ENCODE results near the gene SLIT2. TPM values are rescaled to one million over a fixed set of nuclear protein-coding genes. Genes with fewer than 3 reads are reported as not detected.

The SLIT2 gene
- total RNA-seq, 4 donors from 2014 or later = 0.97 to 4.2 (median 3.8) TPM

DNA sequence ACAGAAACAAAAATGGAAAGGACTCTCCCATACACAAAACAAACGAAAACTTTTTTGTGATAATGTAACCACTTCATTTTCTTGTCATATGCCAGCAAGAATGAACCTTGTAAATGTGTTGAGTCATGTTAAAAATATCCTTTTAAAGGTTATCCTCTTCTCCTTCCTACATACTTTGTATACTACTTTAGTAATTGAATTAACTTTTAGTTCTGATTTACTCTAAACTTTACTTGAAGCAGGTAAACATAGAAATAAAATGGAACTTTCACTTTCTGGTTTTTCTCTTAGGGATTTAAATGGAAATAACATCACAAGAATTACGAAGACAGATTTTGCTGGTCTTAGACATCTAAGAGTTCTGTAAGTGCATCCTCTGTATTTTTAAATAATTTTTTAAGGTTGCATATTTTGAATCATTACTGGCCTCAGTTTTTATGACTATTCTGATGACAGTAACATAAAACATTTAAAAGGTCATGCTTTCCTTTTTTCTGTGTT lies 4.7 kb downstream of the SLIT2 start:
- TF ChIP-seq, protein P1, sequence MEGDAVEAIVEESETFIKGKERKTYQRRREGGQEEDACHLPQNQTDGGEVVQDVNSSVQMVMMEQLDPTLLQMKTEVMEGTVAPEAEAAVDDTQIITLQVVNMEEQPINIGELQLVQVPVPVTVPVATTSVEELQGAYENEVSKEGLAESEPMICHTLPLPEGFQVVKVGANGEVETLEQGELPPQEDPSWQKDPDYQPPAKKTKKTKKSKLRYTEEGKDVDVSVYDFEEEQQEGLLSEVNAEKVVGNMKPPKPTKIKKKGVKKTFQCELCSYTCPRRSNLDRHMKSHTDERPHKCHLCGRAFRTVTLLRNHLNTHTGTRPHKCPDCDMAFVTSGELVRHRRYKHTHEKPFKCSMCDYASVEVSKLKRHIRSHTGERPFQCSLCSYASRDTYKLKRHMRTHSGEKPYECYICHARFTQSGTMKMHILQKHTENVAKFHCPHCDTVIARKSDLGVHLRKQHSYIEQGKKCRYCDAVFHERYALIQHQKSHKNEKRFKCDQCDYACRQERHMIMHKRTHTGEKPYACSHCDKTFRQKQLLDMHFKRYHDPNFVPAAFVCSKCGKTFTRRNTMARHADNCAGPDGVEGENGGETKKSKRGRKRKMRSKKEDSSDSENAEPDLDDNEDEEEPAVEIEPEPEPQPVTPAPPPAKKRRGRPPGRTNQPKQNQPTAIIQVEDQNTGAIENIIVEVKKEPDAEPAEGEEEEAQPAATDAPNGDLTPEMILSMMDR (IDR thresholded peaks at IDR 0.05) = no peak
- no peak for TF ChIP-seq POLR2A (IDR thresholded peaks at IDR 0.05)
- 59 to 65% methylated on average over 2 of the region's 2 CpGs for WGBS, 2 donors
- no peak overlapping the region for H3K4me3 ChIP-seq (ENCODE audit: low read depth, poor library complexity, severe bottlenecking)
- DNase-seq (ENCODE audit: low spot score in 2 of 2) = no peak
- intact Hi-C loops (cut with DNase I; ENCODE audit: low total_unique reads) = no loop called here

DNA sequence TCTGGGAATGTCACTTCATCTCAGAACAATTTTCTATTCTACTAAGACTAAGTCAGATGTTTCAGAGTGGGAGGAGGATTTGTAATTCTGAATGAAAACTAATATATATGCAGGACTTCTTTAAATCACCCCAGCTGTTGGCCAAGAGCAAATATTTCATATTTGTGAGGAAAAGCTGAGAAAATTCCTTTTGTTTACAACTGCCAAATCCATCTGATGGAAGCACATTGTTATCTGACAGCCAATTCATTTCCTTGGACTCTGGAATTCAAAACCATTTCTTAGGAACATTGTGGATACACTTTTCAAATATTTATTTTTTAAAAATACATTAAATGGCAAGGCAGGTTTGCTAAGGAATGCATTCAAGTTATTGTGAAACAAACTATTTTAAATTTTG lies 8.0 kb downstream of the SLIT2 start:
- no peak for DNase-seq (ENCODE audit: low spot score in 2 of 2)
- no peak overlapping the region for H3K4me3 ChIP-seq (ENCODE audit: low read depth, poor library complexity, severe bottlenecking)
- intact Hi-C loops (cut with DNase I; ENCODE audit: low total_unique reads) = no loop called here
- no peak for TF ChIP-seq POLR2A (IDR thresholded peaks at IDR 0.05)
- TF ChIP-seq, protein P1 (IDR thresholded peaks at IDR 0.05) = no peak

DNA sequence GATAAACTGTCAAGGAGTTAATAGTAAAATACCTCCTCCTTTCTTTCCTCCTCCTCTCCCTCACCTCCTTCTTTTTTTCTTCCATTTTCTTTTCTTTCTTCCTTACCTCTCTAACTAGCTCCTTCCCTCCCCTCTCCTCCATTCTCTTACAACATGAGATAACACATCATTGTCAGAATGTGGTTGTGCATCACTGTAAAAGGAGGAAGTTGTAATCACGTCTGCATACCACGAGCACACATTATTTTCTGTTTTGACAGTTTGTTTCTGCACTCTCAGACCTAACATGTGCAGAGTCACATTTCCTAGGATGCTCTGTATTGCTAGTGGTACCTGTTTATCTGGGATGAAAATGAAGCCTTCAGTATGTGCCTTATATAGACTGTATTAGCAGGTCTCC lies 9.1 kb downstream of the SLIT2 start:
- intact Hi-C loops (cut with DNase I; ENCODE audit: low total_unique reads) = no loop called here
- 40 to 79% methylated on average over 2 of the region's 2 CpGs for WGBS, 2 donors

DNA sequence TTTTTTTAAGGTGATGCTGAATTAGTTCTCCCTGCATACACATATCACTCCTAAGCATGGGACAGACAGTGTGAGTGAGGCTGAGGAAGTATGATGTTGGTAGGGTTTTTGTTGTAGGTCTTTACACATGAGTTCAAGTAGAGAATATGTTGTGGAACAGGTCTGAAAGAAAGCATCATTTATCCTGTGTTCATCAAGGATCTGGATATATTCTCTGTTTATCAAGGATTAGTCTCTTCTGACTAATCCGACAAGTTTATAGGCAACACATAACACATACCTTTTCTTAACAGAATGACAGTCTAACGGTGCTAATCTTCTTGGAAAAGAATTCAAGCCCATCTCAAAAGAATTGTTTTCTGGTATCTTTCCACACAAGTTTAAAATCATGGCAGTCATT lies 10.5 kb downstream of the SLIT2 start:
- H3K4me3 ChIP-seq (ENCODE audit: low read depth, poor library complexity, severe bottlenecking) = no peak overlapping the region
- no peak for TF ChIP-seq POLR2A (IDR thresholded peaks at IDR 0.05)
- TF ChIP-seq, protein P1 (IDR thresholded peaks at IDR 0.05) = no peak
- no peak for DNase-seq (ENCODE audit: low spot score in 2 of 2)
- WGBS, 2 donors = 81 to 89% methylated on average over 2 of the region's 2 CpGs
- intact Hi-C loops (cut with DNase I; ENCODE audit: low total_unique reads) = no loop called here

More for the DNA sequence above, 9.1 kb downstream of the SLIT2 start:
- DNase-seq (ENCODE audit: low spot score in 2 of 2) = no peak
- no peak overlapping the region for H3K4me3 ChIP-seq (ENCODE audit: low read depth, poor library complexity, severe bottlenecking)
- TF ChIP-seq, protein P1 (IDR thresholded peaks at IDR 0.05) = no peak
- no peak for TF ChIP-seq POLR2A (IDR thresholded peaks at IDR 0.05)

DNA sequence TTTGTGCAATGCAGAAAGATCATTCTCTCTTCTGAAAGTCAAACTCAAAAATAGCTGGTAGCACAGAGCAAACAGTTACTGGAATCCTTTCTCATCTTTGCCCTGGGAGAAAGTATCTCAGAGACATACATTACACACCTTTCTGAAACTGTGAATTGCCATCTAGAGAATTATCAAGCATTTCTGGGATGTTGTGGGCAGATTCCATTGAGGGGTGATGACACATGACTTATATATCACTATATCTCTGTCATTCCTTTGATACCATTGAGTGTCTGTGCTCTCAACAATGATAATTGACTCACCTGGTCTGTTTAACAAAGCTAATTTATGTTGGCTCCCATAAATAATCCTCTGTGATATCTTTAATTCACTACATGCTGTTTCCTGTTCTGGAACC lies 13.0 kb downstream of the SLIT2 start:
- DNase-seq (ENCODE audit: low spot score in 2 of 2) = no peak
- intact Hi-C loops (cut with DNase I; ENCODE audit: low total_unique reads) = no loop called here
- H3K4me3 ChIP-seq (ENCODE audit: low read depth, poor library complexity, severe bottlenecking) = no peak overlapping the region
- no peak for TF ChIP-seq POLR2A (IDR thresholded peaks at IDR 0.05)

DNA sequence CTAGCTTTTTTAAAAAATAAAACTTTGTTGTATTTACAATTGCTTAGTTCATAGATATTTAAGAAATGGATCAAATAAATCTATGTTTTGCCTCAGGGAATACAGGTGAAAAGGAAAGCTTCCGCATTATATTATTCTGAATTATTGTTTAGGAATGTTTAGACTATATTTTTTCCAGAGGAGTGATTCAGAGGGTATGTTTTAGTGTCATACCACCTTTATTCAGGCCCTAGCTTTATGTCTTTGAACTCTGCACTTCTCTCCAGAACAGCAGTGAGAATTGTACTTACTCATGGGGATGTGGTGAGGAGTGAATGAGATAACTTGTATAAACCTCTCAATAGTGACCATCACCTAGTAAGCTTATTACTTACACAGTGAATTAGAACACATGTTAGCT lies 14.0 kb downstream of the SLIT2 start:
- intact Hi-C loops (cut with DNase I; ENCODE audit: low total_unique reads) = no loop called here
- no peak overlapping the region for H3K4me3 ChIP-seq (ENCODE audit: low read depth, poor library complexity, severe bottlenecking)
- no peak for TF ChIP-seq POLR2A (IDR thresholded peaks at IDR 0.05)
- DNase-seq (ENCODE audit: low spot score in 2 of 2) = no peak
- 89 to 100% methylated on average over 1 of the region's 1 CpG for WGBS, 2 donors

DNA sequence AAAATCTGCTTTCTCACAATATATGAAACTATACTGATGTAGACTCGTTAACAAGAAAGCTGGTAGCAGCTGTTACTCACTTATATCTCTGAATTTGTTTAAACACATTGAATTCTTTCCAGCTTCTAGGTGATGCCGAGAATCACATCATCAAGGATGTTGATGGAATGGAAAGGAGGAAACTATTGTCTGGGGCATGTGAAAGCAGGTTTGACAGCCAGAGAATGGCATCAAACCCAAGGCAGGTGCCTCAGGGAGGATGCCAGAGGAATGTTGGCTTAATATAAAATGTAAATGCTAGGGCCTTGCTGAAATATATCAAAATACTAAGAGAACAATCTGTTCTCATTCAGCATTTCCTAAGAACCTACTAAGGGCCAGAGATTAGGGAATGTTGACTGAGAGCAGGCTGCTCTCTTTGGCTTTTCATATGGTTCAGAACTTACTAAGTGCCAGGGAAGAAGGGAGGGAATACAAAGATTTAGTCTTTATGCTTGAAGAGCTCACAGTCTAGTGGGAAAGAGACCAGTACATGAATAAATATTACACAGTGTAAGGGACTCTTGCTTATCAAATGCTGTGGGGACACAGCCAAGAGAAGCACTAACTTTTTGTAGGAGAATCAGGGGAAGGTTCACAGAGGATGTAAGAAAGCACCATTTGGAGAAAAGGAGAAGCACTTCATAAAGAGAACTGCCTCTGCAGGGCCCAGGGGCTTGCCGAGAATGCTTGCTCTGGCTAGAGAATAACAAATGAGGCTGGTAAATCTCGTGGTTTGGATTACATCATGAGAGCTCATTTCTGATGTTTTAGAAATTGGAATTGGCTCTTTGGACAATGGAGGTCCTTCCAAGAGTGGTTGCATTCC lies 14.7 kb downstream of the SLIT2 start:
- TF ChIP-seq POLR2A (IDR thresholded peaks at IDR 0.05) = no peak
- TF ChIP-seq, protein P1 (IDR thresholded peaks at IDR 0.05) = no peak
- 44 to 52% methylated on average over 4 of the region's 4 CpGs for WGBS, 2 donors
- no peak for DNase-seq (ENCODE audit: low spot score in 2 of 2)

More for the DNA sequence above, 14.7 kb downstream of the SLIT2 start:
- no peak overlapping the region for H3K4me3 ChIP-seq (ENCODE audit: low read depth, poor library complexity, severe bottlenecking)
- intact Hi-C loops (cut with DNase I; ENCODE audit: low total_unique reads) = no loop called here

All from lower leg skin (tissue), 4 donors.